ENCODE data around the gene IGF2BP2.

GRCh38 chr3:185661772-185662171 lies 163.1 kb downstream of the IGF2BP2 start:
- no peak for TF ChIP-seq POLR2A (IDR thresholded peaks at IDR 0.05)
- no peak for TF ChIP-seq POLR2AphosphoS5 (IDR thresholded peaks at IDR 0.05)
- TF ChIP-seq EP300 (IDR thresholded peaks at IDR 0.05): no peak
